HEK293 (cell line): Measurements from ENCODE around the gene KIAA0319L.

Source experiments
- CTCF ChIA-PET: fragments of 350-600 bp; formaldehyde crosslinking; extraction: SDS; loops from one replicate; lab custom pipeline; 2021; ENCODE audit warnings: antibody characterized with exemption; lab: Yijun Ruan, JAX
- POLR2A ChIA-PET: fragments of 300-600 bp; formaldehyde crosslinking; extraction: SDS; loops from one replicate; lab custom pipeline; 2020; ENCODE audit warnings: antibody characterized with exemption, inconsistent platforms; lab: Yijun Ruan, JAX
- H3K27ac ChIP-seq: fragments of 200-500 bp; sonication (Bioruptor generic); 2 replicates; pipeline ENCODE4 v1.5.1; 2014; ENCODE audit warnings: low read depth, low read length, control low read depth, inconsistent platforms; ENCODE audit errors: extremely low read depth
- H3K36me3 ChIP-seq, 2 experiments: fragments of 200-500 bp in 1 of 2; sonication (Bioruptor generic) in 1 of 2; 1 replicate in 1 of 2; 2 replicates in 1 of 2; pipeline ENCODE4 v1.5.1; 2014 to 2017; ENCODE audit warnings: inconsistent platforms in 2 of 2, low read length in 2 of 2; ENCODE audit not compliant: control insufficient read depth in 2 of 2, insufficient read depth in 1 of 2
- H3K4me1 ChIP-seq: fragments of 200-500 bp; sonication (Bioruptor generic); 2 replicates; pipeline ENCODE4 v1.5.1; 2014; ENCODE audit warnings: mild to moderate bottlenecking, low read length, inconsistent platforms; ENCODE audit not compliant: control insufficient read depth, insufficient read depth
- H3K4me3 ChIP-seq: 2 replicates; pipeline ENCODE4 v1.5.1; 2011; ENCODE audit warnings: low read depth, mild to moderate bottlenecking, control low read depth, low read length, moderate library complexity
- H3K9me3 ChIP-seq: fragments of 200-500 bp; sonication (Bioruptor generic); 2 replicates; pipeline ENCODE4 v1.5.1; 2014; ENCODE audit warnings: low read depth, low read length, inconsistent platforms; ENCODE audit not compliant: control insufficient read depth, insufficient read depth
- EGR2 ChIP-seq: fragments of 450-650 bp; formaldehyde crosslinking; IDR thresholded peaks from 2 replicates; pipeline ENCODE4 v1.5.1; 2016; ENCODE audit warnings: low read depth, missing biosample characterization, missing genetic modification characterization
- FEZF1 ChIP-seq: fragments of 450-650 bp; formaldehyde crosslinking; IDR thresholded peaks from 2 replicates; pipeline ENCODE4 v1.5.1; 2016; ENCODE audit warnings: missing biosample characterization, missing genetic modification characterization
- HOXD13 ChIP-seq: sonication (generic); formaldehyde crosslinking; IDR thresholded peaks from 2 replicates; pipeline ENCODE4 v1.8.0; 2022; ENCODE audit warnings: missing genetic modification reagents, borderline replicate concordance
- KLF9 ChIP-seq: fragments of 450-650 bp; formaldehyde crosslinking; IDR thresholded peaks from 2 replicates; pipeline ENCODE4 v1.5.1; 2016; ENCODE audit warnings: missing biosample characterization, missing genetic modification characterization, low read depth
- RBAK ChIP-seq: fragments of 450-650 bp; formaldehyde crosslinking; IDR thresholded peaks from 2 replicates; pipeline ENCODE4 v1.5.1; 2016; ENCODE audit warnings: missing biosample characterization, missing genetic modification characterization
- WT1 ChIP-seq: fragments of 450-650 bp; formaldehyde crosslinking; IDR thresholded peaks from 2 replicates; pipeline ENCODE4 v1.5.1; 2016; ENCODE audit warnings: missing biosample characterization, missing genetic modification characterization
- ZFP3 ChIP-seq: fragments of 450-650 bp; formaldehyde crosslinking; IDR thresholded peaks from 2 replicates; pipeline ENCODE4 v1.5.1; 2016; ENCODE audit warnings: low read depth, missing biosample characterization, missing genetic modification characterization
- ZNF112 ChIP-seq: fragments of 450-650 bp; formaldehyde crosslinking; IDR thresholded peaks from 2 replicates; pipeline ENCODE4 v1.5.0; 2017; ENCODE audit warnings: missing biosample characterization, missing genetic modification characterization
- ZNF133 ChIP-seq: fragments of 450-650 bp; formaldehyde crosslinking; IDR thresholded peaks from 2 replicates; pipeline ENCODE4 v1.5.1; 2016; ENCODE audit warnings: missing biosample characterization, missing genetic modification characterization
- ZNF16 ChIP-seq: fragments of 450-650 bp; formaldehyde crosslinking; IDR thresholded peaks from 2 replicates; pipeline ENCODE4 v1.5.1; 2016; ENCODE audit warnings: low read depth, missing biosample characterization, missing genetic modification characterization
- ZNF302 ChIP-seq: fragments of 450-650 bp; formaldehyde crosslinking; IDR thresholded peaks from 2 replicates; pipeline ENCODE4 v1.5.1; 2016; ENCODE audit warnings: missing biosample characterization, missing genetic modification characterization, low read depth
- ZNF335 ChIP-seq: fragments of 450-650 bp; formaldehyde crosslinking; conservative IDR thresholded peaks from 2 replicates; pipeline ENCODE4 v1.5.1; 2016; ENCODE audit warnings: missing biosample characterization, missing genetic modification characterization
- ZNF48 ChIP-seq: fragments of 450-650 bp; formaldehyde crosslinking; IDR thresholded peaks from 2 replicates; pipeline ENCODE4 v1.5.1; 2016; ENCODE audit warnings: missing biosample characterization, missing genetic modification characterization
- ZNF514 ChIP-seq: fragments of 450-650 bp; formaldehyde crosslinking; IDR thresholded peaks from 2 replicates; pipeline ENCODE4 v1.5.1; 2016; ENCODE audit warnings: missing biosample characterization, missing genetic modification characterization
- ZNF555 ChIP-seq: fragments of 450-650 bp; formaldehyde crosslinking; conservative IDR thresholded peaks from 2 replicates; pipeline ENCODE4 v1.5.1; 2017; ENCODE audit warnings: missing biosample characterization, mild to moderate bottlenecking, missing genetic modification characterization, inconsistent platforms
- ZNF560 ChIP-seq: fragments of 450-650 bp; formaldehyde crosslinking; IDR thresholded peaks from 2 replicates; pipeline ENCODE4 v1.5.1; 2017; ENCODE audit warnings: missing biosample characterization, missing genetic modification characterization, borderline replicate concordance
- ZNF610 ChIP-seq: fragments of 450-650 bp; formaldehyde crosslinking; IDR thresholded peaks from 2 replicates; pipeline ENCODE4 v1.5.1; 2016; ENCODE audit warnings: missing biosample characterization, missing genetic modification characterization, borderline replicate concordance
- ZNF777 ChIP-seq: fragments of 450-650 bp; formaldehyde crosslinking; IDR thresholded peaks from 2 replicates; pipeline ENCODE4 v1.5.1; 2017; ENCODE audit warnings: missing biosample characterization, missing genetic modification characterization, borderline replicate concordance
- TF ChIP-seq, protein P1 (sequence below): IDR thresholded peaks from 2 replicates; pipeline ENCODE4 v1.6.1; 2011; ENCODE audit warnings: mild to moderate bottlenecking, low read depth, low read length, borderline replicate concordance
- TF ChIP-seq, protein P2 (sequence below): fragments of 450-650 bp; formaldehyde crosslinking; IDR thresholded peaks from 2 replicates; pipeline ENCODE4 v1.5.1; 2016; ENCODE audit warnings: missing biosample characterization, missing genetic modification characterization
- TF ChIP-seq, protein P3 (sequence below): sonication (generic); formaldehyde crosslinking; IDR thresholded peaks from 2 replicates; pipeline ENCODE4 v1.8.1; 2022; ENCODE audit warnings: mild to moderate bottlenecking, moderate library complexity, missing genetic modification reagents
- TF ChIP-seq, protein P4 (sequence below): fragments of 450-650 bp; formaldehyde crosslinking; IDR thresholded peaks from 2 replicates; pipeline ENCODE4 v1.5.1; 2016; ENCODE audit warnings: missing biosample characterization, missing genetic modification characterization
- TF ChIP-seq, protein P5 (sequence below): fragments of 450-650 bp; formaldehyde crosslinking; IDR thresholded peaks from 2 replicates; pipeline ENCODE4 v1.5.1; 2016; ENCODE audit warnings: missing biosample characterization, missing genetic modification characterization
- TF ChIP-seq, protein P6 (sequence below): fragments of 450-650 bp; formaldehyde crosslinking; IDR thresholded peaks from 2 replicates; pipeline ENCODE4 v1.5.1; 2016; ENCODE audit warnings: missing biosample characterization, missing genetic modification characterization
- TF ChIP-seq, protein P7 (sequence below): fragments of 450-650 bp; formaldehyde crosslinking; IDR thresholded peaks from 2 replicates; pipeline ENCODE4 v1.5.1; 2016; ENCODE audit warnings: missing biosample characterization, missing genetic modification characterization, low read depth
- TF ChIP-seq, protein P8 (sequence below): fragments of 450-650 bp; formaldehyde crosslinking; IDR thresholded peaks from 2 replicates; pipeline ENCODE4 v1.5.1; 2017; ENCODE audit warnings: missing biosample characterization, missing genetic modification characterization

KIAA0319L gene

DNA sequence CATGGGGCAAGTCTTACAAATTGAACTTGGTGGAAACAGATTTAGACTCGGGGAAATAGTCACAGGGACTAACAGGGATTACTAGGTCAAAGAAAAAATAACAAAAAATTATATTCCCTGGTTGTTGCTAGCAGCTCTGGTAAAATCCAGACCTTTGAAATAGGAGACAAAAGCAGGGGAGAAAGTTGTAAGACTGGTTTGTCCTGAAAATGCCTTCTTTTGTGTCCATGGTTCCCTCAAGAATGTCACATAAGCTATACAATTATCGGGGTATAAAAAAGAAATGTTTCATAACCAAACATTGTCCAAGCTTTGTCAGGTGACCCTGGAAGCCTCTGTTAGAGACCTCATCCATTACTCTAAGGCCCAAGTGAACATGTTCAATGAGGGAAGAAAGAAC lies 33.1 kb downstream of the KIAA0319L start:
- CTCF ChIA-PET: interaction anchor here (0.8 kb wide), 1 partner anchor 8 kb away, joined by 3 read pairs; no protein-coding TSS in a partner anchor

DNA sequence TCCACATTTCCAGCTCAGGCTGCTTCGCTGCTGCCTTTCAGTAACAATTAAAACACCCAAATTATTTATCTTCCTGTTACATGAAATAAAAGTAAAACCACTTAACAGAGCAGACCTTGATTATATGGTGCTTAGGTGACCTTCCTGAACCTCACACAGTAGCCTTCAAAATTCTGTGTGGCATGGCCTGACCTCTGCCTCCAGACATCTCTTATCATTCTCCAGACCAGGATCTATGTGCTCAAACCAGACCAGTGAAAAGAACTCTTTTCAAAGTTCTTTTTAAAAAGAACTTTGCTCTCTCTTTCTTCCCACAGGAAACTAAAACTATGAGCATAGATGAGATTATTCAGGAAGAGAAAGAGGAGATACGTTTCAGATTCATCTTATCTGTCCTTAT lies 37.8 kb downstream of the KIAA0319L start:
- ChIA-PET POLR2A (no interaction called here), CTCF (interaction anchor here (1.0 kb wide), 1 partner anchor 69 kb away, joined by 3 read pairs; no protein-coding TSS in a partner anchor)
- no peaks in the 10 kb centered on the region for H3K9me3 ChIP-seq
- no peaks in the 10 kb centered on the region for H3K36me3 ChIP-seq
- no peak overlapping the region for H3K4me3 ChIP-seq
- H3K4me1 ChIP-seq: no peaks in the 10 kb centered on the region
- H3K27ac ChIP-seq: no peak overlapping the region
- TF ChIP-seq, protein P1, sequence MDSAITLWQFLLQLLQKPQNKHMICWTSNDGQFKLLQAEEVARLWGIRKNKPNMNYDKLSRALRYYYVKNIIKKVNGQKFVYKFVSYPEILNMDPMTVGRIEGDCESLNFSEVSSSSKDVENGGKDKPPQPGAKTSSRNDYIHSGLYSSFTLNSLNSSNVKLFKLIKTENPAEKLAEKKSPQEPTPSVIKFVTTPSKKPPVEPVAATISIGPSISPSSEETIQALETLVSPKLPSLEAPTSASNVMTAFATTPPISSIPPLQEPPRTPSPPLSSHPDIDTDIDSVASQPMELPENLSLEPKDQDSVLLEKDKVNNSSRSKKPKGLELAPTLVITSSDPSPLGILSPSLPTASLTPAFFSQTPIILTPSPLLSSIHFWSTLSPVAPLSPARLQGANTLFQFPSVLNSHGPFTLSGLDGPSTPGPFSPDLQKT: no peak
- TF ChIP-seq ZNF48 (no peak), ZNF112 (tag by site-specific recombination) (no peak), RBAK (tag by site-specific recombination) (no peak), WT1 (tag by site-specific recombination) (no peak), ZNF610 (tag by site-specific recombination) (no peak), ZNF16 (tag by site-specific recombination) (no peak)
- TF ChIP-seq, protein P2, sequence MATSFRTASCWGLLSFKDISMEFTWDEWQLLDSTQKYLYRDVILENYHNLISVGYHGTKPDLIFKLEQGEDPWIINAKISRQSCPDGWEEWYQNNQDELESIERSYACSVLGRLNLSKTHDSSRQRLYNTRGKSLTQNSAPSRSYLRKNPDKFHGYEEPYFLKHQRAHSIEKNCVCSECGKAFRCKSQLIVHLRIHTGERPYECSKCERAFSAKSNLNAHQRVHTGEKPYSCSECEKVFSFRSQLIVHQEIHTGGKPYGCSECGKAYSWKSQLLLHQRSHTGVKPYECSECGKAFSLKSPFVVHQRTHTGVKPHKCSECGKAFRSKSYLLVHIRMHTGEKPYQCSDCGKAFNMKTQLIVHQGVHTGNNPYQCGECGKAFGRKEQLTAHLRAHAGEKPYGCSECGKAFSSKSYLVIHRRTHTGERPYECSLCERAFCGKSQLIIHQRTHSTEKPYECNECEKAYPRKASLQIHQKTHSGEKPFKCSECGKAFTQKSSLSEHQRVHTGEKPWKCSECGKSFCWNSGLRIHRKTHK (tag by site-specific recombination): no peak
- TF ChIP-seq, protein P3, sequence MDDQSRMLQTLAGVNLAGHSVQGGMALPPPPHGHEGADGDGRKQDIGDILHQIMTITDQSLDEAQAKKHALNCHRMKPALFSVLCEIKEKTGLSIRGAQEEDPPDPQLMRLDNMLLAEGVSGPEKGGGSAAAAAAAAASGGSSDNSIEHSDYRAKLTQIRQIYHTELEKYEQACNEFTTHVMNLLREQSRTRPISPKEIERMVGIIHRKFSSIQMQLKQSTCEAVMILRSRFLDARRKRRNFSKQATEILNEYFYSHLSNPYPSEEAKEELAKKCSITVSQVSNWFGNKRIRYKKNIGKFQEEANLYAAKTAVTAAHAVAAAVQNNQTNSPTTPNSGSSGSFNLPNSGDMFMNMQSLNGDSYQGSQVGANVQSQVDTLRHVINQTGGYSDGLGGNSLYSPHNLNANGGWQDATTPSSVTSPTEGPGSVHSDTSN: no peak
- TF ChIP-seq, protein P4, sequence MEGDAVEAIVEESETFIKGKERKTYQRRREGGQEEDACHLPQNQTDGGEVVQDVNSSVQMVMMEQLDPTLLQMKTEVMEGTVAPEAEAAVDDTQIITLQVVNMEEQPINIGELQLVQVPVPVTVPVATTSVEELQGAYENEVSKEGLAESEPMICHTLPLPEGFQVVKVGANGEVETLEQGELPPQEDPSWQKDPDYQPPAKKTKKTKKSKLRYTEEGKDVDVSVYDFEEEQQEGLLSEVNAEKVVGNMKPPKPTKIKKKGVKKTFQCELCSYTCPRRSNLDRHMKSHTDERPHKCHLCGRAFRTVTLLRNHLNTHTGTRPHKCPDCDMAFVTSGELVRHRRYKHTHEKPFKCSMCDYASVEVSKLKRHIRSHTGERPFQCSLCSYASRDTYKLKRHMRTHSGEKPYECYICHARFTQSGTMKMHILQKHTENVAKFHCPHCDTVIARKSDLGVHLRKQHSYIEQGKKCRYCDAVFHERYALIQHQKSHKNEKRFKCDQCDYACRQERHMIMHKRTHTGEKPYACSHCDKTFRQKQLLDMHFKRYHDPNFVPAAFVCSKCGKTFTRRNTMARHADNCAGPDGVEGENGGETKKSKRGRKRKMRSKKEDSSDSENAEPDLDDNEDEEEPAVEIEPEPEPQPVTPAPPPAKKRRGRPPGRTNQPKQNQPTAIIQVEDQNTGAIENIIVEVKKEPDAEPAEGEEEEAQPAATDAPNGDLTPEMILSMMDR (tag by site-specific recombination): no peak
- TF ChIP-seq, protein P5, sequence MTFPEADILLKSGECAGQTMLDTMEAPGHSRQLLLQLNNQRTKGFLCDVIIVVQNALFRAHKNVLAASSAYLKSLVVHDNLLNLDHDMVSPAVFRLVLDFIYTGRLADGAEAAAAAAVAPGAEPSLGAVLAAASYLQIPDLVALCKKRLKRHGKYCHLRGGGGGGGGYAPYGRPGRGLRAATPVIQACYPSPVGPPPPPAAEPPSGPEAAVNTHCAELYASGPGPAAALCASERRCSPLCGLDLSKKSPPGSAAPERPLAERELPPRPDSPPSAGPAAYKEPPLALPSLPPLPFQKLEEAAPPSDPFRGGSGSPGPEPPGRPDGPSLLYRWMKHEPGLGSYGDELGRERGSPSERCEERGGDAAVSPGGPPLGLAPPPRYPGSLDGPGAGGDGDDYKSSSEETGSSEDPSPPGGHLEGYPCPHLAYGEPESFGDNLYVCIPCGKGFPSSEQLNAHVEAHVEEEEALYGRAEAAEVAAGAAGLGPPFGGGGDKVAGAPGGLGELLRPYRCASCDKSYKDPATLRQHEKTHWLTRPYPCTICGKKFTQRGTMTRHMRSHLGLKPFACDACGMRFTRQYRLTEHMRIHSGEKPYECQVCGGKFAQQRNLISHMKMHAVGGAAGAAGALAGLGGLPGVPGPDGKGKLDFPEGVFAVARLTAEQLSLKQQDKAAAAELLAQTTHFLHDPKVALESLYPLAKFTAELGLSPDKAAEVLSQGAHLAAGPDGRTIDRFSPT (tag by site-specific recombination): no peak

More for the DNA sequence above, 33.1 kb downstream of the KIAA0319L start:
- Histone ChIP-seq H3K36me3 (no peaks in the 10 kb centered on the region), H3K27ac (no peak overlapping the region), H3K9me3 (no peaks in the 10 kb centered on the region), H3K4me3 (no peak overlapping the region), H3K4me1 (no peaks in the 10 kb centered on the region)
- TF ChIP-seq, protein P6, sequence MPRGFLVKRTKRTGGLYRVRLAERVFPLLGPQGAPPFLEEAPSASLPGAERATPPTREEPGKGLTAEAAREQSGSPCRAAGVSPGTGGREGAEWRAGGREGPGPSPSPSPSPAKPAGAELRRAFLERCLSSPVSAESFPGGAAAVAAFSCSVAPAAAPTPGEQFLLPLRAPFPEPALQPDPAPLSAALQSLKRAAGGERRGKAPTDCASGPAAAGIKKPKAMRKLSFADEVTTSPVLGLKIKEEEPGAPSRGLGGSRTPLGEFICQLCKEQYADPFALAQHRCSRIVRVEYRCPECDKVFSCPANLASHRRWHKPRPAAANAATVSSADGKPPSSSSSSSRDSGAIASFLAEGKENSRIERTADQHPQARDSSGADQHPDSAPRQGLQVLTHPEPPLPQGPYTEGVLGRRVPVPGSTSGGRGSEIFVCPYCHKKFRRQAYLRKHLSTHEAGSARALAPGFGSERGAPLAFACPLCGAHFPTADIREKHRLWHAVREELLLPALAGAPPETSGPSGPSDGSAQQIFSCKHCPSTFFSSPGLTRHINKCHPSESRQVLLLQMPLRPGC (tag by site-specific recombination): no peak
- TF ChIP-seq KLF9 (tag by site-specific recombination): no peak
- TF ChIP-seq, protein P7, sequence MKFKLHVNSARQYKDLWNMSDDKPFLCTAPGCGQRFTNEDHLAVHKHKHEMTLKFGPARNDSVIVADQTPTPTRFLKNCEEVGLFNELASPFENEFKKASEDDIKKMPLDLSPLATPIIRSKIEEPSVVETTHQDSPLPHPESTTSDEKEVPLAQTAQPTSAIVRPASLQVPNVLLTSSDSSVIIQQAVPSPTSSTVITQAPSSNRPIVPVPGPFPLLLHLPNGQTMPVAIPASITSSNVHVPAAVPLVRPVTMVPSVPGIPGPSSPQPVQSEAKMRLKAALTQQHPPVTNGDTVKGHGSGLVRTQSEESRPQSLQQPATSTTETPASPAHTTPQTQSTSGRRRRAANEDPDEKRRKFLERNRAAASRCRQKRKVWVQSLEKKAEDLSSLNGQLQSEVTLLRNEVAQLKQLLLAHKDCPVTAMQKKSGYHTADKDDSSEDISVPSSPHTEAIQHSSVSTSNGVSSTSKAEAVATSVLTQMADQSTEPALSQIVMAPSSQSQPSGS (tag by site-specific recombination): no peak
- TF ChIP-seq ZFP3 (tag by site-specific recombination): no peak
- TF ChIP-seq HOXD13 (CRISPR knock-in tag): no peak
- no peak for TF ChIP-seq FEZF1
- TF ChIP-seq EGR2 (tag by site-specific recombination): no peak
- TF ChIP-seq ZNF560 (tag by site-specific recombination): no peak
- no peak for TF ChIP-seq ZNF112 (tag by site-specific recombination)
- no peak for TF ChIP-seq ZNF777
- TF ChIP-seq ZNF133 (tag by site-specific recombination): no peak
- TF ChIP-seq ZNF302 (tag by site-specific recombination): no peak
- no peak for TF ChIP-seq ZNF555 (tag by site-specific recombination)
- TF ChIP-seq ZNF335 (tag by site-specific recombination): no peak
- TF ChIP-seq, protein P8, sequence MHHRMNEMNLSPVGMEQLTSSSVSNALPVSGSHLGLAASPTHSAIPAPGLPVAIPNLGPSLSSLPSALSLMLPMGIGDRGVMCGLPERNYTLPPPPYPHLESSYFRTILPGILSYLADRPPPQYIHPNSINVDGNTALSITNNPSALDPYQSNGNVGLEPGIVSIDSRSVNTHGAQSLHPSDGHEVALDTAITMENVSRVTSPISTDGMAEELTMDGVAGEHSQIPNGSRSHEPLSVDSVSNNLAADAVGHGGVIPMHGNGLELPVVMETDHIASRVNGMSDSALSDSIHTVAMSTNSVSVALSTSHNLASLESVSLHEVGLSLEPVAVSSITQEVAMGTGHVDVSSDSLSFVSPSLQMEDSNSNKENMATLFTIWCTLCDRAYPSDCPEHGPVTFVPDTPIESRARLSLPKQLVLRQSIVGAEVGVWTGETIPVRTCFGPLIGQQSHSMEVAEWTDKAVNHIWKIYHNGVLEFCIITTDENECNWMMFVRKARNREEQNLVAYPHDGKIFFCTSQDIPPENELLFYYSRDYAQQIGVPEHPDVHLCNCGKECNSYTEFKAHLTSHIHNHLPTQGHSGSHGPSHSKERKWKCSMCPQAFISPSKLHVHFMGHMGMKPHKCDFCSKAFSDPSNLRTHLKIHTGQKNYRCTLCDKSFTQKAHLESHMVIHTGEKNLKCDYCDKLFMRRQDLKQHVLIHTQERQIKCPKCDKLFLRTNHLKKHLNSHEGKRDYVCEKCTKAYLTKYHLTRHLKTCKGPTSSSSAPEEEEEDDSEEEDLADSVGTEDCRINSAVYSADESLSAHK: no peak
- TF ChIP-seq ZNF514 (tag by site-specific recombination): no peak
- POLR2A ChIA-PET: no interaction called here
